ENCODE data around the gene CMC4. TPM values are rescaled to one million over a fixed set of nuclear protein-coding genes. Genes with fewer than 3 reads are reported as not detected.

CMC4 gene
- total RNA-seq, 1 donor from 2014 or later, result 14.4 TPM

DNA sequence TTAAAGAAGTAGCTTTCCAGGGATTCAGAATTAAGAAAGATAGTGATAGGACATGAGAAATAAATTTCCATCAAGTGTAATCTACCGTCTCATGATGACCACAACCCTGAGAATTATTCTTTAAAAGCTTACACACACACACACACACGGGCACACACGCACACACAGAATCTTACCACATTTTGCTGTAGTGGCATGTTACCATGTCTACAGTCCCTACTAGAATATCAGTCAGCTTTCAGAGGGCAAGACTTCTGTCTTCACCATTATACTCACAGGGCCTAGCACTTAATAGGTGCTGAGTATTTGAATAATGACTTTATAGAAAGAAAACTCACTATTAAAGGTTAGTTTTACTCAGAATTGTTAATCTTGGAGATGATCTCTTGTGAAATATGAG is 15.4 kb downstream of the CMC4 start:
- DNase-seq (ENCODE audit: low read depth), result no peak
- no peak overlapping the region for H3K4me3 ChIP-seq (ENCODE audit: low read depth, low read length)
- TF ChIP-seq, protein P1, sequence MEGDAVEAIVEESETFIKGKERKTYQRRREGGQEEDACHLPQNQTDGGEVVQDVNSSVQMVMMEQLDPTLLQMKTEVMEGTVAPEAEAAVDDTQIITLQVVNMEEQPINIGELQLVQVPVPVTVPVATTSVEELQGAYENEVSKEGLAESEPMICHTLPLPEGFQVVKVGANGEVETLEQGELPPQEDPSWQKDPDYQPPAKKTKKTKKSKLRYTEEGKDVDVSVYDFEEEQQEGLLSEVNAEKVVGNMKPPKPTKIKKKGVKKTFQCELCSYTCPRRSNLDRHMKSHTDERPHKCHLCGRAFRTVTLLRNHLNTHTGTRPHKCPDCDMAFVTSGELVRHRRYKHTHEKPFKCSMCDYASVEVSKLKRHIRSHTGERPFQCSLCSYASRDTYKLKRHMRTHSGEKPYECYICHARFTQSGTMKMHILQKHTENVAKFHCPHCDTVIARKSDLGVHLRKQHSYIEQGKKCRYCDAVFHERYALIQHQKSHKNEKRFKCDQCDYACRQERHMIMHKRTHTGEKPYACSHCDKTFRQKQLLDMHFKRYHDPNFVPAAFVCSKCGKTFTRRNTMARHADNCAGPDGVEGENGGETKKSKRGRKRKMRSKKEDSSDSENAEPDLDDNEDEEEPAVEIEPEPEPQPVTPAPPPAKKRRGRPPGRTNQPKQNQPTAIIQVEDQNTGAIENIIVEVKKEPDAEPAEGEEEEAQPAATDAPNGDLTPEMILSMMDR (conservative IDR thresholded peaks at IDR 0.05; ENCODE audit: low read depth, low read length), result no peak

DNA sequence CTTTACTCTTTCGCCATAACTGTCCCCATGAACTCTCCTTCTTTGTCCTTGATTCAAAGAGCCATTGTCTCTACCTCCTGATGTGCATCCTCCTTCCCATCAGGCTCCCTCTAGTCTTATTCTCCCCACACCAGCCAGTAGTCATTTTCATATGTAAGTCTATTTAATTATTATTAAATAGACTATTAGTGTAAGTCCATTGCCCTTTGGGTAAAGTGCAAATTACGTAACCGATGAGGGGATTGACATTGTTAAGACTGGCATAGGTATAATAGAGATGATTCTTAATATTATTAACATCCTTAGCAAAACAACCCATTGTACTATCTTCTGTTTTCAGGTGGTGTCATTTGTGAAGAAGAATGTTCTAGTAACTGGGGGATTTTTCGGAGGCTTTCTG is 16.7 kb downstream of the CMC4 start:
- DNase-seq (ENCODE audit: low read depth), result no peak
- TF ChIP-seq, protein P1 (conservative IDR thresholded peaks at IDR 0.05; ENCODE audit: low read depth, low read length), result no peak
- H3K4me3 ChIP-seq (ENCODE audit: low read depth, low read length), result no peak overlapping the region

DNA sequence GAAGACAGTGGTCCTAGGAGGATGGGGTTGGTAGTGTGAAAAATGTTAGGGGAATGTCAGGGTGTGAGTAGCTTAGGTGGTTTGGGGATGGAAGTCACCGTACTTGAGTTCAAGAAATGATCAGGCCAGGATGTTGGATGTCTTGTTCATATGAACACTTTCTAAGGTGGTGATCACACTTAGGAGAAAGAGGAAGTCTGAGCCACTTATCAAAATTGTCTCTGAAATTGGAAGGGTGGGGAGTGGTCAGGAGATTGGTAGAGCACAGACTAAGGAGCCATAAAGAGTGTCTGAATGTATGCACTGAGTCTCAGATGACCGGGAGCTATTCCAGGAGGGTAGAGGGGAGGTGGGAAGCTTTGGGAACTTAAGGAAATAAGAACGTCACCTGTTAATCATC is 17.3 kb downstream of the CMC4 start:
- TF ChIP-seq, protein P1 (conservative IDR thresholded peaks at IDR 0.05; ENCODE audit: low read depth, low read length), result no peak
- H3K4me3 ChIP-seq (ENCODE audit: low read depth, low read length), result no peak overlapping the region
- no peak for DNase-seq (ENCODE audit: low read depth)

DNA sequence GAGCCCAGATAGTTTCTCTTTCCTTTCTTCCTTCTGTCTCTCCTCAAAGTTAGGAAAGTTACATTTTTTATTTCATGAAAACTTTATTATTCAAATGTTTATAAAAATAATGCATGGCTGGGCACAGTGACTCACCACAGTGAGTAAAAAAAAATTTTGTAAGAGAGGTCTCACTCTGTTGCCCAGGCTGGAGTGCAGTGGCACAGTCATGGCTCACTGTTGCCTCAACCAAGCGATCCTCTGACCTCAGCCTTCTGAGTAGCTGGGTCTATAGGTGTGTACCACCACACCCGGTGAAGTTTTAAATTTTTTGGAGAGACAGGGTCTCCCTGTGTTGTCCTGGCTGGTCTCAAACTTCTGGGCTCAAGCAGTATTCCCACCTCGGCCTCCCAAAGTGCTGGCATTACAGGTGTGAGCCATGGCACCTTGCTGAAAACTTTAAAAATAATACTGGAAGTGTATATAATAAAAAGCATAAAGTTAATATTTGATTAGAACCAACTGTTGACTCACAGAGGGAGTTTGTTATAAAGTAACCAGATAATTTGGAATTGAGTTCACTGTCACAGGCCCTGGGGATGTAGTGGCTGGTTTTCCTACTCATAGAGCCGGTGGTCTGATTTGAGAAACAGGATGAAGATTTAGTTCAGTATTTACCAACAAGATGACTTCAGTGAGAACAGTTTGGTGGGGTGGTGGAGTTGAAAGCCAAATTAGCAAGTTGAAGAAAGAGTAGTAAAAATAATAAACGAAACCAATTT is 18.0 kb downstream of the CMC4 start:
- DNase-seq (ENCODE audit: low read depth), result no peak
- TF ChIP-seq, protein P1 (conservative IDR thresholded peaks at IDR 0.05; ENCODE audit: low read depth, low read length), result no peak
- peak overlapping the region; percentile 34 for H3K4me3 ChIP-seq (ENCODE audit: low read depth, low read length)

DNA sequence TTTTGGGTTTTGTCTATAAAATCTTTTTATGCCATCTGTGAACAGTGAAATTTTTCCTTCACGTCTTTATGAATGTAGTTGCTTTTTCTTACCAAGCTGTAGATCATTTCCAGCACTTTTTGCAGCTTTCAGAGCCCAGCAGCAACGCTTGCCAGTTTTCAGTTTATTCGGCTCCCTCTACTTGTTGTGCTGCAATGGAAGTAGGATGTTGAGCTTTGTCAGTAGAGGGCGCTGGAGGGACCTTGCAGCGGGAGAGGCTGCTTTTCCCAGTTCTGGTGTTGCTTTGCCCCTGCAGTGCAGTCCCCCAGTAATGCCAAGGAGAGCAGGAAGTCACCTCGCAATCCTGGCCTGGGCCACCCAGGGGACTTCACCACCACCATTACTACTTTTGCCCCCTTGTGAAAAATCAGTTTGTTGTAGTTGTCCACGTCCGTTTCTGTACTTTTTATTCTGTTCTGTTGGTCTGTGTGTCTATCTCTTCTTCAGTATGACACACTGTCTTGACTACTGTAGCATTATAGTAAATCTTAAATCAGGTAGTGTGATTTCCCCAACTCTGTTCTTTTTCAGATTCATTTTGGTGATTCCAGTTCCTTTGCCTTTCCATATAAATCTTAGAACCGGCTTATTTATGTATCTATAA is 21.8 kb downstream of the CMC4 start:
- no peak overlapping the region for H3K4me3 ChIP-seq (ENCODE audit: low read depth, low read length)
- TF ChIP-seq, protein P1 (conservative IDR thresholded peaks at IDR 0.05; ENCODE audit: low read depth, low read length), result peak; percentile 76
- no peak for DNase-seq (ENCODE audit: low read depth)

DNA sequence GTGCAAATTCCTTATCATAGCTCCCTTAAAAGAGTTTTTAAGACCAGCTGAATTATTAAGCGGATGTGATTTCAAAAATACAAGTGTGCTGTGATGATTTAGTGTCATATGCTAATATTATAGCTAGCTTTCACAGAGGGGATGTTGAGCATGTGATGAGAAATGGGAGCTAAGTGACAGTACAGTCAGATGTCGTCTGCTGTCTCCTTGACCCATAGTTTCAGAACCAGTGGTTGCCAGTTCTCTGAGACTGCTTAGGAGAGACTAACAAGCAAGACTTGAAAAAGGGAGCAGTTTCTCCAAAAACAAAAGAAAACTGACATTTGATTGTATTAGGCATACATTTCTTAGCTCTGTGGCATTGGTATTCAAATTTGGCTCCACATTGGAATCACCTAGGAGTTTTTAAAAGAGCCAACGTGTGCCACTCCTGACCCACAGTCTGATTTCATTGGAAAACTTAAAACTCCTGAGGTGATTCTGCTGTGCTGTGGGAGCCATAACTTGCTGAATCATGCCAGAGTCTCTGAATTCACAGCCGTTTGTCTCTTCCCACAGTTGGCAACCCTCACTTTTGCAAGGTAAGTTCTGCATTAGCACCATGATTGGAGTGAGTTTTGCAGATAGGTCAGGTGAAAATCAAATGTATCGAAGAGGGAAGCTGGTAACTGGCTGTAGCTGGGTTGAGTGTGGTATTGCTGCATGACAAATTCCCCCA is 24.0 kb downstream of the CMC4 start:
- TF ChIP-seq, protein P1 (conservative IDR thresholded peaks at IDR 0.05; ENCODE audit: low read depth, low read length), result no peak
- H3K4me3 ChIP-seq (ENCODE audit: low read depth, low read length), result no peak overlapping the region
- DNase-seq (ENCODE audit: low read depth), result no peak

All from epithelial cell of proximal tubule (primary cell).